DOHH2 (cell line): Measurements from ENCODE around the gene RFK.

Source experiments
- H3F3A ChIP-seq: fragments of 200-600 bp; sonication (generic), shearing (Covaris generic); 2 replicates; pipeline ENCODE4 v1.6.0; 2016; ENCODE audit warnings: antibody characterized with exemption, mild to moderate bottlenecking; ENCODE audit not compliant: control insufficient read depth, insufficient read depth
- H3K27ac ChIP-seq: fragments of 200-600 bp; sonication (generic); 2 replicates; pipeline ENCODE4 v1.5.1; 2014; ENCODE audit warnings: low read depth, mild to moderate bottlenecking, low read length, moderate library complexity
- H3K27me3 ChIP-seq: fragments of 200-600 bp; sonication (generic); 2 replicates; pipeline ENCODE4 v1.6.1; 2014; ENCODE audit warnings: mild to moderate bottlenecking, low read length, mixed read lengths; ENCODE audit not compliant: control insufficient read depth
- H3K36me3 ChIP-seq: fragments of 200-600 bp; sonication (generic); 2 replicates; pipeline ENCODE4 v1.6.1; 2014; ENCODE audit warnings: mild to moderate bottlenecking, low read length, moderate library complexity, mixed read lengths; ENCODE audit not compliant: control insufficient read depth
- H3K4me1 ChIP-seq: fragments of 200-600 bp; sonication (generic); 2 replicates; pipeline ENCODE4 v1.6.1; 2014; ENCODE audit warnings: mild to moderate bottlenecking, low read length, mixed read lengths; ENCODE audit not compliant: control insufficient read depth
- H3K4me2 ChIP-seq: fragments of 200-600 bp; sonication (generic); 2 replicates; pipeline ENCODE4 v1.6.0; 2014; ENCODE audit warnings: mild to moderate bottlenecking, low read length, moderate library complexity
- H3K4me3 ChIP-seq: fragments of 200-600 bp; sonication (generic); 2 replicates; pipeline ENCODE4 v1.5.1; 2014; ENCODE audit warnings: mild to moderate bottlenecking, low read length, mixed read lengths
- H3K79me2 ChIP-seq: fragments of 200-600 bp; sonication (generic); 2 replicates; pipeline ENCODE4 v1.6.1; 2014; ENCODE audit warnings: mild to moderate bottlenecking, low read length, mixed read lengths; ENCODE audit not compliant: control insufficient read depth
- H3K9me2 ChIP-seq: fragments of 200-600 bp; sonication (generic); replicated peaks from 2 replicates; pipeline ENCODE4 v1.6.1; 2014; ENCODE audit warnings: mild to moderate bottlenecking, low read length, mixed read lengths; ENCODE audit not compliant: control insufficient read depth
- H3K9me3 ChIP-seq: fragments of 200-600 bp; sonication (generic); 2 replicates; pipeline ENCODE4 v1.6.1; 2014; ENCODE audit warnings: antibody characterized with exemption, low read length, mixed read lengths; ENCODE audit not compliant: control insufficient read depth, insufficient read depth
- H4K20me1 ChIP-seq: fragments of 200-600 bp; sonication (generic); 2 replicates; pipeline ENCODE4 v1.6.0; 2014; ENCODE audit warnings: low read depth, mild to moderate bottlenecking, antibody characterized with exemption, low read length, moderate library complexity; ENCODE audit not compliant: control insufficient read depth, insufficient read depth
- EZH2phosphoT487 ChIP-seq: fragments of 200-600 bp; sonication (generic); IDR thresholded peaks from 2 replicates; pipeline ENCODE4 v1.6.1; 2017; ENCODE audit warnings: borderline replicate concordance, mild to moderate bottlenecking, antibody characterized with exemption, low read length, moderate library complexity, mixed read lengths
- TF ChIP-seq, protein P1 (sequence below): fragments of 200-600 bp; sonication (generic); IDR thresholded peaks from one replicate; pipeline ENCODE4 v1.5.1; 2014; ENCODE audit warnings: antibody characterized with exemption, mild to moderate bottlenecking, low read depth, low read length; ENCODE audit not compliant: poor library complexity, severe bottlenecking

The RFK gene

GRCh38 chr9:76399856-76400255, 5.6 kb upstream of the RFK start:
- no peaks in the 10 kb centered on the region for H3K9me2 ChIP-seq
- peaks cover 17% of the 10 kb centered on the region for H3K4me1 ChIP-seq
- TF ChIP-seq, protein P1, sequence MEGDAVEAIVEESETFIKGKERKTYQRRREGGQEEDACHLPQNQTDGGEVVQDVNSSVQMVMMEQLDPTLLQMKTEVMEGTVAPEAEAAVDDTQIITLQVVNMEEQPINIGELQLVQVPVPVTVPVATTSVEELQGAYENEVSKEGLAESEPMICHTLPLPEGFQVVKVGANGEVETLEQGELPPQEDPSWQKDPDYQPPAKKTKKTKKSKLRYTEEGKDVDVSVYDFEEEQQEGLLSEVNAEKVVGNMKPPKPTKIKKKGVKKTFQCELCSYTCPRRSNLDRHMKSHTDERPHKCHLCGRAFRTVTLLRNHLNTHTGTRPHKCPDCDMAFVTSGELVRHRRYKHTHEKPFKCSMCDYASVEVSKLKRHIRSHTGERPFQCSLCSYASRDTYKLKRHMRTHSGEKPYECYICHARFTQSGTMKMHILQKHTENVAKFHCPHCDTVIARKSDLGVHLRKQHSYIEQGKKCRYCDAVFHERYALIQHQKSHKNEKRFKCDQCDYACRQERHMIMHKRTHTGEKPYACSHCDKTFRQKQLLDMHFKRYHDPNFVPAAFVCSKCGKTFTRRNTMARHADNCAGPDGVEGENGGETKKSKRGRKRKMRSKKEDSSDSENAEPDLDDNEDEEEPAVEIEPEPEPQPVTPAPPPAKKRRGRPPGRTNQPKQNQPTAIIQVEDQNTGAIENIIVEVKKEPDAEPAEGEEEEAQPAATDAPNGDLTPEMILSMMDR: no peak
- no peak for TF ChIP-seq EZH2phosphoT487
- H3K4me2 ChIP-seq: no peak overlapping the region
- H4K20me1 ChIP-seq: no peaks in the 10 kb centered on the region
- no peak overlapping the region for H3K27ac ChIP-seq
- H3K9me3 ChIP-seq: no peaks in the 10 kb centered on the region
- no peaks in the 10 kb centered on the region for H3K27me3 ChIP-seq
- H3K36me3 ChIP-seq: no peaks in the 10 kb centered on the region
- H3F3A ChIP-seq: peaks cover 2% of the 10 kb centered on the region; the same call in 1 of the 2 replicates
- H3K79me2 ChIP-seq: no peaks in the 10 kb centered on the region
- H3K4me3 ChIP-seq: no peak overlapping the region

GRCh38 chr9:76396597-76396996, 2.4 kb upstream of the RFK start:
- peaks cover 2% of the 10 kb centered on the region; the same call in 1 of the 2 replicates for H3F3A ChIP-seq
- no peaks in the 10 kb centered on the region for H3K27me3 ChIP-seq
- H3K9me3 ChIP-seq: peaks cover 6% of the 10 kb centered on the region; the same call in 1 of the 2 replicates
- H3K36me3 ChIP-seq: peaks cover 16% of the 10 kb centered on the region
- no peak overlapping the region for H3K27ac ChIP-seq
- no peak overlapping the region for H3K4me2 ChIP-seq
- H3K4me1 ChIP-seq: peaks cover 15% of the 10 kb centered on the region
- peaks cover 24% of the 10 kb centered on the region for H3K79me2 ChIP-seq
- TF ChIP-seq EZH2phosphoT487: no peak
- TF ChIP-seq, protein P1: no peak
- no peaks in the 10 kb centered on the region for H3K9me2 ChIP-seq
- H4K20me1 ChIP-seq: no peaks in the 10 kb centered on the region
- no peak overlapping the region for H3K4me3 ChIP-seq

GRCh38 chr9:76396144-76396543, 1.9 kb upstream of the RFK start:
- Histone ChIP-seq H3K27ac (no peak overlapping the region), H3K36me3 (peaks cover 17% of the 10 kb centered on the region), H4K20me1 (no peaks in the 10 kb centered on the region), H3K27me3 (no peaks in the 10 kb centered on the region), H3K4me2 (no peak overlapping the region), H3K9me3 (peaks cover 6% of the 10 kb centered on the region; the same call in 1 of the 2 replicates), H3K4me1 (peaks cover 15% of the 10 kb centered on the region), H3K9me2 (no peaks in the 10 kb centered on the region), H3F3A (peaks cover 2% of the 10 kb centered on the region; the same call in 1 of the 2 replicates), H3K79me2 (peaks cover 26% of the 10 kb centered on the region), H3K4me3 (no peak overlapping the region)
- no peak for TF ChIP-seq EZH2phosphoT487

DNA sequence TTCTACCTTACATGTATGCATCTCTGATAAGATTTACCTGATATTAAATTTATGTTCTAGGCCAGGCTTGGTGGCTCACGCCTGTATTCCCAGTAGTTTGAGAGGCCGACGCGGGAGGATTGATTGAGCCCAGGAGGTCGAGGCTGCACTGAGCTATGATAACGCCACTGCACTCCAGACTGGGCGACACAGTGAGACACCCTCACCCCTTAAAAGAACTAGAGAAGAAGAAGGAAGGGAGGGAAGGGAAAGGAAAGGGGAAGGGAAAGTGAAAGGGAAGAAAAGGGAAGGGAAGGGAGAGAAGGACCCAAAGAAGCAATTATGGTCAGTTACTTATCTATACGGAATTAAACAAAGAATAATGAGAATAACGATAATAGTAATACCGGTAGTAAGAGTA, 1.2 kb upstream of the RFK start:
- Histone ChIP-seq H4K20me1 (no peaks in the 10 kb centered on the region), H3K79me2 (peaks cover 28% of the 10 kb centered on the region), H3K9me3 (peaks cover 6% of the 10 kb centered on the region; the same call in 1 of the 2 replicates), H3F3A (peaks cover 2% of the 10 kb centered on the region; the same call in 1 of the 2 replicates), H3K36me3 (peaks cover 20% of the 10 kb centered on the region), H3K4me2 (peak overlapping the region; percentile 72), H3K9me2 (no peaks in the 10 kb centered on the region), H3K27me3 (no peaks in the 10 kb centered on the region), H3K27ac (peak overlapping the region; percentile 66; the same call in 1 of the 2 replicates), H3K4me3 (peak overlapping the region; percentile 99), H3K4me1 (peaks cover 15% of the 10 kb centered on the region)
- no peak for TF ChIP-seq EZH2phosphoT487
- TF ChIP-seq, protein P1: no peak
